ENCODE results near the gene FBXL20. TPM values are rescaled to one million over a fixed set of nuclear protein-coding genes. Genes with fewer than 3 reads are reported as not detected.

The FBXL20 gene
- total and polyA plus RNA-seq, 2 donors (not counting 3 experiments of a cell fraction or from before 2014, with no cell fraction given) = 4.6 to 18.0 TPM

DNA sequence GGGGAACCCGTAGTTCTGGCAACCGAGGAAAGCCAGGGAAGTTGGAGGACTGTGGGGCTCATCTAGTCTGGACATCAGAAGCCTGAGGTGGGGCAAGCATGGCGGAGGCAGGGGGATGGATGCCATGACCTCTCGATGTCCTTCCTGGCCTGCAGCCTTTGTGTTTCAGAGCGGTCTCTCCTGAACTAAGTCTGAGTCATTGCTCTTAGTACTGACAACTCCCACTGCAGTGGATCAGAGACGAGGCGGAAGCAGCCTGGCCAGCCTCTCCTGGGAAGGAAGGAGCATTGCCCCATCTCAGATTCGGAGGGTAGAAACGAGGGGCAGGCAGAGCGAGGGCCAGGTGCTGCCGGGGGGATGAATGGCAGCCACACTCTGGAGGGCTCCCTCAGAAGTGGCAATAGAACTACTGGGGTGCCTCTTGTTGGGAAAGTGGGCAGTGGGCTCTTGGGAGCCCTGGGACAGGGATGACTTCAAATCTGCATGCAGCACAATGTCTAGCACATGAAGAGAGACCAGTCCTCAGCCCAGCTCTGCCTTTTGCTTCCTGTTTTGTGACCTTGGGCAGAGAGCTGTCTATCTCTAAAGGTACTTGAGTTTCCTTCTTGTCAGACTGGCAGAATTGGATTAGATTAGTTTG, 172.0 kb downstream of the FBXL20 start:
- no peaks in the 10 kb centered on the region for H4K20me1 ChIP-seq (replicated peaks; ENCODE audit: control insufficient read depth, extremely low read depth, insufficient read depth, low read length)
- H3K4me3 ChIP-seq (replicated peaks in 1 of 3; ENCODE audit: insufficient read depth in 1 of 3, low read depth in 1 of 3, low read length in 3 of 3) = no peak overlapping the region
- no peaks in the 10 kb centered on the region for H3K9me3 ChIP-seq (replicated peaks; ENCODE audit: control insufficient read depth, insufficient read depth, low read length)
- peaks cover 19 to 25% of the 10 kb centered on the region in 2 experiments for H3K27me3 ChIP-seq (ENCODE audit: control insufficient read depth in 2 of 2, insufficient read depth in 2 of 2, low read length in 2 of 2)
- intact Hi-C loops (cut with micrococcal nuclease) = no loop called here
- peak overlapping the region; percentile 34 for H2AFZ ChIP-seq (ENCODE audit: low read depth, low read length)
- no peak overlapping the region for H3K27ac ChIP-seq (ENCODE audit: insufficient read depth, low read depth, low read length)
- no TSS peak for BruUV-seq (replicated peaks)
- H3K9me1 ChIP-seq (replicated peaks; ENCODE audit: control insufficient read depth, extremely low read depth, insufficient read depth, low read length) = no peaks in the 10 kb centered on the region
- FAIRE-seq (peak; percentile 90), DNase-seq (ENCODE audit: low read depth, low spot score) (no peak)
- CTCF ChIA-PET = interaction anchor here (1.3 to 4.9 kb wide), 3 partner anchors 11 to 22 kb away, joined by 4 to 112 read pairs (median 54); no protein-coding TSS in a partner anchor
- H3K36me3 ChIP-seq (ENCODE audit: control insufficient read depth in 2 of 2, extremely low read depth in 1 of 2, insufficient read depth in 2 of 2, low read length in 2 of 2) = no peaks in the 10 kb centered on the region
- TF ChIP-seq POLR2A (IDR thresholded peaks at IDR 0.05; ENCODE audit: low read depth, low read length) = no peak
- no peak for TF ChIP-seq EZH2 (IDR thresholded peaks at IDR 0.05; ENCODE audit: borderline replicate concordance, low read depth, low read length, severe bottlenecking)
- TF ChIP-seq POLR2AphosphoS5 (IDR thresholded peaks at IDR 0.05; ENCODE audit: insufficient read depth, low read depth, low read length) = no peak
- TF ChIP-seq, protein P1, sequence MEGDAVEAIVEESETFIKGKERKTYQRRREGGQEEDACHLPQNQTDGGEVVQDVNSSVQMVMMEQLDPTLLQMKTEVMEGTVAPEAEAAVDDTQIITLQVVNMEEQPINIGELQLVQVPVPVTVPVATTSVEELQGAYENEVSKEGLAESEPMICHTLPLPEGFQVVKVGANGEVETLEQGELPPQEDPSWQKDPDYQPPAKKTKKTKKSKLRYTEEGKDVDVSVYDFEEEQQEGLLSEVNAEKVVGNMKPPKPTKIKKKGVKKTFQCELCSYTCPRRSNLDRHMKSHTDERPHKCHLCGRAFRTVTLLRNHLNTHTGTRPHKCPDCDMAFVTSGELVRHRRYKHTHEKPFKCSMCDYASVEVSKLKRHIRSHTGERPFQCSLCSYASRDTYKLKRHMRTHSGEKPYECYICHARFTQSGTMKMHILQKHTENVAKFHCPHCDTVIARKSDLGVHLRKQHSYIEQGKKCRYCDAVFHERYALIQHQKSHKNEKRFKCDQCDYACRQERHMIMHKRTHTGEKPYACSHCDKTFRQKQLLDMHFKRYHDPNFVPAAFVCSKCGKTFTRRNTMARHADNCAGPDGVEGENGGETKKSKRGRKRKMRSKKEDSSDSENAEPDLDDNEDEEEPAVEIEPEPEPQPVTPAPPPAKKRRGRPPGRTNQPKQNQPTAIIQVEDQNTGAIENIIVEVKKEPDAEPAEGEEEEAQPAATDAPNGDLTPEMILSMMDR (IDR thresholded peaks at IDR 0.05; ENCODE audit: extremely low read depth in 1 of 2, insufficient read depth in 1 of 2, low read depth in 1 of 2, low read length in 2 of 2) = no peak
- TF ChIP-seq MYC (IDR thresholded peaks at IDR 0.05; ENCODE audit: low read depth, low read length) = no peak
- TF ChIP-seq, protein P2, sequence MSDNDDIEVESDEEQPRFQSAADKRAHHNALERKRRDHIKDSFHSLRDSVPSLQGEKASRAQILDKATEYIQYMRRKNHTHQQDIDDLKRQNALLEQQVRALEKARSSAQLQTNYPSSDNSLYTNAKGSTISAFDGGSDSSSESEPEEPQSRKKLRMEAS (IDR thresholded peaks at IDR 0.05; ENCODE audit: insufficient read depth, insufficient read length) = no peak
- no peak for TF ChIP-seq GATA2 (IDR thresholded peaks at IDR 0.05; ENCODE audit: insufficient read depth, insufficient read length, low read depth, low read length)
- TF ChIP-seq FOS (IDR thresholded peaks at IDR 0.05; ENCODE audit: borderline replicate concordance, insufficient read depth, low read length) = no peak
- no peak for TF ChIP-seq JUN (IDR thresholded peaks at IDR 0.05; ENCODE audit: borderline replicate concordance, insufficient read depth, insufficient read length, low read depth)
- dilution Hi-C loops (cut with MboI; ENCODE audit: extremely low pct_ligation_motif_present, low sequenced_read_pairs) = no loop called here
- no peak overlapping the region for H3K4me2 ChIP-seq (ENCODE audit: insufficient read depth, low read length)
- POLR2A ChIA-PET = no interaction called here
- H3K4me1 ChIP-seq (ENCODE audit: control insufficient read depth, extremely low read depth, insufficient read depth, low read length) = peaks cover 14% of the 10 kb centered on the region
- H3K79me2 ChIP-seq (ENCODE audit: control insufficient read depth, insufficient read depth, low read length) = no peaks in the 10 kb centered on the region
- H3K9ac ChIP-seq (replicated peaks; ENCODE audit: extremely low read depth, insufficient read depth, low read length) = no peak overlapping the region

Data from endothelial cell of umbilical vein (primary cell).